Tibial artery (tissue), 4 donors: ENCODE data around the gene WIPI1.

Experiments
- DNase-seq, 2 donors: peaks; one replicate each; pipeline ENCODE4 v3.0.0-alpha.2; 2019
- H3K27ac ChIP-seq, 2 donors: fragments of 200-600 bp; sonication (generic) in 1 of 2; 1 replicate in 1 of 2; 2 replicates in 1 of 2; pipeline ENCODE4 v1.5.1; 2018 to 2019; ENCODE audit warnings: mild to moderate bottlenecking in 1 of 2
- H3K27me3 ChIP-seq, 2 donors: fragments of 200-600 bp; sonication (generic) in 1 of 2; one replicate each; pipeline versions ENCODE4 v1.5.1 to v1.6.0; 2016 to 2019
- H3K36me3 ChIP-seq, 3 donors: fragments of 200-600 bp; sonication (generic) in 2 of 3; one replicate each; pipeline ENCODE4 v1.5.1; 2016 to 2019; ENCODE audit warnings: mild to moderate bottlenecking in 2 of 3
- H3K4me1 ChIP-seq, 4 donors: fragments of 200-600 bp; sonication (generic) in 2 of 4; 1 replicate in 3 of 4; 2 replicates in 1 of 4; pipeline ENCODE4 v1.5.1; 2016 to 2019
- H3K4me3 ChIP-seq, 2 donors: fragments of 200-600 bp; sonication (generic) in 1 of 2; 1 replicate in 1 of 2; 2 replicates in 1 of 2; pipeline ENCODE4 v1.5.1; 2018 to 2019; ENCODE audit warnings: mild to moderate bottlenecking in 2 of 2
- H3K9me3 ChIP-seq, 3 donors: fragments of 200-600 bp; sonication (generic) in 1 of 3; one replicate each; pipeline ENCODE4 v1.5.1; 2016 to 2019
- CTCF ChIP-seq, 2 experiments: fragments of 200-600 bp in 1 of 2; fragments of 450-650 bp in 1 of 2; IDR thresholded peaks; one replicate each; pipeline ENCODE4 v1.5.1; 2017 to 2019; ENCODE audit warnings: antibody characterized with exemption in 2 of 2, mild to moderate bottlenecking in 1 of 2, moderate library complexity in 1 of 2
- intact Hi-C: fragments of 100-400 bp; cut with DNase I; formaldehyde crosslinking; loops from one replicate; pipeline ENCODE4 v1.15.0; 2023; ENCODE audit warnings: low total_unique reads

WIPI1 gene

GRCh38 chr17:68431661-68432071 is 25.6 kb downstream of the WIPI1 start:
- no peak overlapping the region for H3K27ac ChIP-seq
- H3K9me3 ChIP-seq, result no peaks in the 10 kb centered on the region
- TF ChIP-seq CTCF (IDR thresholded peaks at IDR 0.05), result no peak
- peak in 1 of 2 donors; percentile 40 for DNase-seq
- H3K27me3 ChIP-seq, result no peaks in the 10 kb centered on the region
- H3K4me1 ChIP-seq, result no peaks in the 10 kb centered on the region
- intact Hi-C loops, result loop anchor here (10.0 kb wide), 1 partner anchor 167 kb away; no protein-coding TSS in a partner anchor
- H3K4me3 ChIP-seq, result no peak overlapping the region
- peaks cover 92 to 95% (median 92%) of the 10 kb centered on the region in 3 donors for H3K36me3 ChIP-seq

- intact Hi-C loops, result loop anchor here (10.0 kb wide), 1 partner anchor 166 kb away; no protein-coding TSS in a partner anchor
- no peak overlapping the region for H3K27ac ChIP-seq
- DNase-seq, result peak in 1 of 2 donors; percentile 34
- no peaks in the 10 kb centered on the region for H3K27me3 ChIP-seq
- H3K4me3 ChIP-seq, result no peak overlapping the region
- no peak for TF ChIP-seq CTCF (IDR thresholded peaks at IDR 0.05)
- H3K36me3 ChIP-seq, result peaks cover 98 to 100% (median 98%) of the 10 kb centered on the region in 3 donors
- no peaks in the 10 kb centered on the region for H3K4me1 ChIP-seq
- no peaks in the 10 kb centered on the region for H3K9me3 ChIP-seq
These were observed 26.2 kb downstream of the WIPI1 start for GRCh38 chr17:68431045-68431608.

- intact Hi-C loops, result loop anchor here (10.0 kb wide), 1 partner anchor 165 kb away; no protein-coding TSS in a partner anchor
- no peaks in the 10 kb centered on the region for H3K4me1 ChIP-seq
These were observed 27.4 kb downstream of the WIPI1 start for GRCh38 chr17:68429881-68430280.

GRCh38 chr17:68428498-68429172 is 28.7 kb downstream of the WIPI1 start:
- Histone ChIP-seq H3K4me1 (no peaks in the 10 kb centered on the region), H3K27me3 (no peaks in the 10 kb centered on the region), H3K4me3 (no peak overlapping the region), H3K9me3 (no peaks in the 10 kb centered on the region), H3K36me3 (peaks cover 97 to 100% (median 98%) of the 10 kb centered on the region in 3 donors), H3K27ac (no peak overlapping the region)
- DNase-seq, result peak in 1 of 2 donors; percentile 32
- no peak for TF ChIP-seq CTCF (IDR thresholded peaks at IDR 0.05)
- intact Hi-C loops, result no loop called here

More at GRCh38 chr17:68429881-68430280, 27.4 kb downstream of the WIPI1 start:
- no peaks in the 10 kb centered on the region for H3K9me3 ChIP-seq
- DNase-seq, result no peak
- TF ChIP-seq CTCF (IDR thresholded peaks at IDR 0.05), result no peak
- peaks cover 96 to 100% (median 98%) of the 10 kb centered on the region in 3 donors for H3K36me3 ChIP-seq
- no peak overlapping the region for H3K4me3 ChIP-seq
- H3K27me3 ChIP-seq, result no peaks in the 10 kb centered on the region
- no peak overlapping the region for H3K27ac ChIP-seq

- DNase-seq, result no peak
- Histone ChIP-seq H3K4me1 (no peaks in the 10 kb centered on the region), H3K36me3 (peaks cover 97 to 100% (median 98%) of the 10 kb centered on the region in 3 donors), H3K27ac (no peak overlapping the region), H3K27me3 (no peaks in the 10 kb centered on the region), H3K4me3 (no peak overlapping the region), H3K9me3 (no peaks in the 10 kb centered on the region)
- no peak for TF ChIP-seq CTCF (IDR thresholded peaks at IDR 0.05)
- intact Hi-C loops, result no loop called here
These were observed 29.7 kb downstream of the WIPI1 start for GRCh38 chr17:68427575-68427974.
